Activated naive CD4-positive, alpha-beta T cell treated with Interleukin-2 at 50 U/mL for 16 hours (primary cell): ENCODE measurements around the gene DYRK4.

Source experiments
- DNase-seq: peaks from one replicate; pipeline ENCODE4 v3.0.0-alpha.2; 2020

DYRK4 gene

DNA sequence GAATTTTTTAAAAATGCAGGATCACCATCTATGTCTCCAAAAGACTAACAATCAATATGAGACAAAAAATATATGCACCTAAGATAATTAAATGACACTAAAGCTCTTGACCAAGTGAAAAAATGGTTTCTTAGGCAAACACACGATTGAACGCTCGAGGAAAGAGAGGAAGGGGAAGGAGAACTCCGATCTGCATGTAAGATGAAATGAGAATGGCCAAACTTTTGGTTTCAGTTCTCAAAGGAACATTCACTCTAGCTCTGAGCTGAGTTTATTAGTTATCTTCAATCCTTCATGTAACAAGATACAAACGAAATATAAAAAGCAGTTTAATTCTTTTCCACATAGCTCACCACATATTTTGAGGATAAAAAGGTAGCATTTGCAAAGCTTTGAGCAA is 2.8 kb downstream of the DYRK4 start:
- DNase-seq: no peak

DNA sequence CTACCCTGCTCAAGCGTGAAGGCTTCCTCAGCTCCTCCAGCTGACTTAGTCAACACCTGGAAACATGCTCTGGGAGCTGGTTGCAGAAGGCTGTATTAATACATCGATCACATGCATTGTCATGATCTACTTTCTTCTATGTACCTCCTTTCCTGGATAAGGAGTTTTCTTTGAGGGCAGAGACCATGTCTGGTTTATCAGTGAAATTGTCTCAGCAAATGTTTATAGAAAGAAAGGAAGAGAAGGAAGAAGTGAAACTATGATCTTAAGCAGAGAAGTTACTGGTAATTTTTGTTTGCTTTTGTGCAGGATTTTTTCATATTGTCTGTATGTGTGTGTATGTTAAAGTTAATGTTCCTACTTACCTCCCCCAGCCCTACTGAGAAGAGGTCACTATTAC is 4.5 kb downstream of the DYRK4 start:
- no peak for DNase-seq

DNA sequence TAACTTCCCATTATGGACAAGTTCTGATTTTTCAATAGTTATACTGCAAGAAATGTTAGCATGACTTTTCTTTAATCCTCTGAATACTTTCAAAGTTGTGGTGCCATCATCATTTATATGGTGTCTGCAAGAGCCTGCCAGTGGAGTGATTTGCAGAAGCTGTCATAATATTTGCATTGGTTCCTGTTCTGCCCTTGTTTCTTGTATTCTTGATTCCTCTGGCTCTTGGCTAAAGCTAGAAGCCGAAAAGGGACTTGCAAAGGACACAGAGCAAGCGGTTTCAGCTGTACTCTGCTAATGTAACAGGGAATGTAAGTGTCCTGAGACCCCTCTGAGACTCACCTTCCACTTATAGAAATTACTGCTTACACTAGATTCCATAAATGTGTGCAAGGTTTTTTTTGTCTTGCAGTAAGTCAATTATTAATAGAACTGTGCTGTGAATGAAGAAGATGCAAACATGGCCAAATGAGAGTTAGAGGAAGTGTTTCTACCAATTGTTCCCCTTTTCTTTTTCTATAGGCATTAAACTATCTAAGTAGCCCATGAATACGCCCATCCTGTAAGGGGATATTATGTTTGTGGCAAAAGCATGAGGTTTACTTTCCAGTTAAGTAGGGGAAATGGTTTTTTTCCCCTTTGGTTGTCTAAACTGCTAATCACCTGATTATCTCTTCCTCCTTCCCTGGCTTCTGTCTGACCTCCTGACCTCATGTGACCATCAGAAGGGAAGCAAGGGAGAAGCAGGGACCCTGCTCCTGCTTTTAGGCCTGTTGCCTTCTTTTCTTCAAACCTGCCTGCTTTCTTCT is 5.3 kb downstream of the DYRK4 start:
- DNase-seq: no peak

DNA sequence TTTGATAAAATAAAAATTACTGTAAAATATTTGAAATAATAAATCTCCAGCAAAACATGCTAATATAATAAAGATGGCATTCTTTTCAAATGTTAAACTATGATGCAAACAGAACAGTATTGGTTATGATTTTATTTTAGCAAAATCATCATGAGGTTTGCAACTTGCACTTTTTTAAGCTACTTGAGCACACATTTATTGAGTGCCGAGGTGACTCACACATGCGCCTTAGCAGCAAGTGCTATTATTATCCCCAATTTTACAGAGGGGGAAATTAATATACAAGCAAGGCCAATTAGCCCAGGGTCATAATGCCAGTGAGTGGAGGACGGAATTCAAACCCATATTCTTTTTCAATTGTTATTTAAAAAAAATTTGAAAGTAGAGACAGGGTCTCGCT is 7.3 kb downstream of the DYRK4 start:
- no peak for DNase-seq

DNA sequence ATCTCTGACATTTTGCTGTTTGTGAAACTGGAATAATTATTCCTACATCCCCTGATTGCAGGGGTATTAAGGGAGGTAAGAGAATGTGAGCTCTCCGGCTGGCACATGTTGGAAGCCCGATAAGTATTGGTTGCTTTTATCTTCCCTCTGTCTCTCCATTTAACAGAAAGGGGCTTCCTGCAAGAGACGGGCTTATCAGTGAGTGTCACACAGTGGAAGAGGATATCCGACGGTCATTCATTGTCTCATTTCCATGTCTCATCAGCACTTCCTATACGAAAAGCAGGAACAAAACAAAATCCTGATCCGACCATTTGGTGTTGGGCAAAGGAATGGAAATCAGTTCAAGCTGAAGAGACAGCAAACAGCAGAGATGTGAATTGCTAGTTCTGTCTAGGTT is 10.7 kb downstream of the DYRK4 start:
- DNase-seq: no peak

DNA sequence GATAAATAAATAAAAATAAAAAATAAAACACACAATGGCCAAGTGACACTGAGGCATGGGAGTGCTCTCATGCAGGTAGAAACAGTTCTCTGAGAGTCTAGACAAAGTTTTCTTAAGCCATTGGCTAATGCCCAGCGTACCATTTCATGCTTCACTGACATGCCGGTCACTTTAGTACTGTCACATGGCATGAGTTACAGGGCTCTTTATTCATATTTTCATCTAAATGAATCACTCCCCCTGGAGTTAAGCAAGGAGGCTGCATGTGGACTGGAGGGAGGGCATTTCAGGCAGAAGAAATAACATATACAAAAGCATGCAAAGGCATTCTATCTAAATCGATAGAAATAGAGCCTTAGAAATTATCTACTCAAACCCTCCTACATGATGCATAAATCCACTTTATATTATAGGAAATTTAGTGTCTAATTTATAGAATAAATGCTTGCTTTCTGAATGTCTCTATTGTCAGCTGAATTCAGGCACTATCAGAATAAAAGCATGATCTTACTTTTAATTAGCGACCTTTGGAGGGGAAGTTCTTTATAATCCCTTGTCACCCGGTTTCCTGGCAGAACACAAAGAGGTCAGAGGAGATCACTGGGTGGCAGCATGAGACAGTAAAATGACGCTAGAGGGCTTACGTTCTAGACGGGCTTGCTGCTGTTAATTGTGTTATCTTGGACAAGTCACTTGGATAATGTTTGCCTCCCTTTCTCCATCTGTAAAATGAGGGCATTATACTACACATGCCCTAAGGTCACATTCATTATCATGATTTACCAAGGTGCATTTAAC is 17.5 kb downstream of the DYRK4 start:
- DNase-seq: no peak

DNA sequence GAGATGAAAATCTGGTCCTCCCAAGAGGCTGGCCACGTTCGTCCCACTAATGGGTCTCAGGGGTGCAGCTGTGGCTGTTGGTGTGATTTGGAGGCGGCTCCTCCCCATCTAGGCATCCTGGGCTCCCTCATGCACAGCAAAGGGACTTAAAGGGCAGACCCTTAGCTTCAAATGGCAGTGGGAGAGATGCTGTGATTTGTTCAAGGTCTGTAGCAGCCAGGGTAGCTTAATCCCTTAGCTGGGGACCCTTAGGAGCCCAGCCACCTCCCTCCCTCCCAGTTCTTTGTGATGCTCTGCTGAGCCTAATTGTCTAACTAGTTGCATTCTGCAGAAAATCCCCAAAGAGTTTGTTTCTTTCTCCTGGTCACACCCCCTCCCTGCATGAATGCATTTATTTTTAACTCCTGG is 18.3 kb downstream of the DYRK4 start:
- DNase-seq: no peak

DNA sequence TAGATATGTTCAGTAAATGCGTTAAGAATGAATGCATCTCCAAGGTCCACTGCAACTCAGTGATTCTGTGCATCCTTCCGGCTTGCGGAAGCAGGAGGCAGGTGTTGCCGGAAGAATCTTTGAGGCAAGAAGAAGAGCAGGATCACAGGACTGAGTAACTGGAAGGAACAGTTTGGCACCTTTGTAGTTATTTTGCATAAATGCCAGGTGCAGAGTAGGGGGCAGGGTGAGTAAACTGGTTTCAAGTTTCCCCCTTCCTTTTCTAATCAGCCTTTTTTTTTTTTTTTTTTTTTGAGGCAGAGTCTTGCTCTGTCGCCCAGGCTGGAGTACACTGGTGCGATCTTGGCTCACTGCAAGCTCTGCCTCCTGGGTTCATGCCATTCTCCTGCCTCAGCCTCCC is 22.3 kb downstream of the DYRK4 start:
- no peak for DNase-seq

DNA sequence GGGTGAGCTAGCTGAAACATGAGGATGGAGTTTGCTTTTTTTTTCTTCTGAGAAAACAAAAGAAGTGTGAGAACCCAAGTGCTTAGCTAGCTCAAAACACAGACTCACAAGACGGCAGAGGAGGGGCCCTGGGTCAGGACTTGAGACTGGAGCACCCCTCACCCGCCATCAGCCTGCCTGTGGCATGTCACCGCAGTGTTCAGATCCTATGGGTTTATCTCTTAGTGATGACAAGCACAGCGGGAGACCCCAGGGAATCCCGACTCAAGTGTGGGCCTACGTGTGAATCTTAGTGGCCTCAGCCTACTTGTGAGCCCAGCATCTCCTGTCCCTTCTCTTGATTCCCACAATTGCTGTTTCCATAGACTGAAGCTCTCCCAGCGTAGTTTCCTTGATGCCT is 22.9 kb downstream of the DYRK4 start:
- no peak for DNase-seq

DNA sequence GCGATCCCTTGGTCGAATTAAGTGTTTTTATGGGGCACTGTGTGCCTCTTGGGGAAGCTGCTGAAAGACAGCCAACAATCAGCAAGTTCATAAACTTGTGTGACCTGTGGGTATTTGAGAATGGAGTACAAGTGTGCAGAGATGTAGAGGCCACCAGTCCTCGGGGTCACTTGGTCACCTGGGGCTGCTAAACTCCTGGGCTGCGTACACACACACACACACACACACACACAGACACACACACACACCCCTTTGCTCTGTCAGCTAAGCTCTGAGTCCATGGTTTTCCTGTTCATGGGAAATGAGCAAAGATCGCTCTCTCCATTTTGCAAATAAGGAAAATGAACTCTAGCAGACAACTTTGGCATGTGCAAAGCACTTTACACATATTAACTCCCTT is 24.5 kb downstream of the DYRK4 start:
- no peak for DNase-seq

DNA sequence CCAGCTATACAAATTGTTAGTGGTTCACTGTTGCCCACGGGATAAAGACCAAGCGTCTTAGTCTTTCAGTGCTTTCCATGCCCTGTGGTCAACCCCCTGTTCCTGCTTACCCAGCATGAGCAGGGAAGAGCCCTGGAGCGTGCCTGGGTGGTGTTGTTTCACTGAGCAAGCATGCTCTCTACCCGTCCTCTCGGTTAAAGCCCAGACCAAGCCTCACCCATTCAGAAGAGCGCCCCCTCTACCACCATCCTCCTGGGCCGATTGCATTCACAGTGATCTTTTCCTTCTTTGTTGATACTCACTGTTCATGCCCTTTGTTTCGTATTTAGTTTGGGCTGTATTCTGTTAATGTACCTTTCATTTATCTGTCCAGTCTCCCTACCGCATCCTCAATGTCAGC is 25.1 kb downstream of the DYRK4 start:
- no peak for DNase-seq

DNA sequence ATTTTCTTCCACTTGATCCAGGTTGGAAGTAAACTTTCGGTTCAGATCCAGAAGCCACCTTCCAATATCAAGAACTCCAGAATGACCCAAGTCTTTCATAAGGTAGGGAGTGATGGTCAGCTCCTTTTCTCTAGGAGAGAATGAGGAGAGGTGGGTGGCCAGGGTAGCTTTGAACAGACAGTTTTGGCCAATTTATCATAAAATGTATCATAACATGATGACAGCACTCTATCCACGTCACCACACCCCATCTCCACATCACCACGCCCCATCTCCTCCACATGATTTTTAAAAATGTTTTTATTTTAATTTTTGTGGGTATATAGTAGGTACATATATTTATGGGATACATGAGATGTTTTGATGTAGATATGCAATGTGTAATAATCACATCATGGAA is 26.9 kb downstream of the DYRK4 start:
- DNase-seq: no peak

DNA sequence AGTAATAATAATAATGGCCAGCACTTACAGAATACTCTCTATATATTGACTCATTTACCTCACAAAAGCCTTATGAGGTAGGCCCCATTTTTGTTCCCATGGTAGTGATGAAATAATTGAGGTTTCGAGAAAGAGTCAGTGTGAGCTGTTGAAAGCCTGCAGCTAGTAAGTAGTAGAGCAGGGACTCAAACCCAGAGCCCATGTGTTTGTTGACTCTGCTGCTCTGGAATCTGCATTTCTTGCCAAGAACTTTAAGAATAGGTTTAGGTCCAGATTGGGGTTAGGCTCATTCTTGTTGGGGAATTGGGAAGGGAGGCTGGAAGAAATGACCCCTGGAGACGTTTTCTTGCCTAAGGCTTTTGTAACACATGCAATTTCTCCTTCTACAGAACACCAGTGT is 27.9 kb downstream of the DYRK4 start:
- no peak for DNase-seq

DNA sequence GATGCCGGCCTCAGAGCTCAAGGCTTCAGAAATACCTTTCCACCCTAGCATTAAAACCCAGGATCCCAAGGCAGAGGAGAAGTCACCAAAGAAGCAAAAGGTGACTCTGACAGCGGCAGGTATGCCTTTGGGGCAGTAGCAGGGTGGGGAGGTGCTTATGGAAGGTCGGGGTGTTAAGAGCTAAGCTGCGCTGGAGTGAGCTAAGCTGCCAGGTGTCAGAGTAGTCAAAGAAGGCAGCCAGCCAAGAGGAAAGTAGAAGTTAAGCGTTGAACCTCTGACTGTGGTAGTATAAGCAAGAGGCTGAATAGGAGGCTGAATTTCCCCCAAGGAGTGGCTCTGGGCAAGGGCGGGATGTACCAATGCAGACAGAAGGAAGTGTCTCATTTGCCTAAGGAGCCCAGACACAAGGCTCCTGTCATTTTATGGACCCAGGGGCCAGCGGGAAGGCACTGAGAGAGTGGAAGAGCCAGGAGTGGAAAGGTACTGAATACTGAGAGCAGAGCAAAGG is 29.2 kb downstream of the DYRK4 start:
- DNase-seq: no peak

DNA sequence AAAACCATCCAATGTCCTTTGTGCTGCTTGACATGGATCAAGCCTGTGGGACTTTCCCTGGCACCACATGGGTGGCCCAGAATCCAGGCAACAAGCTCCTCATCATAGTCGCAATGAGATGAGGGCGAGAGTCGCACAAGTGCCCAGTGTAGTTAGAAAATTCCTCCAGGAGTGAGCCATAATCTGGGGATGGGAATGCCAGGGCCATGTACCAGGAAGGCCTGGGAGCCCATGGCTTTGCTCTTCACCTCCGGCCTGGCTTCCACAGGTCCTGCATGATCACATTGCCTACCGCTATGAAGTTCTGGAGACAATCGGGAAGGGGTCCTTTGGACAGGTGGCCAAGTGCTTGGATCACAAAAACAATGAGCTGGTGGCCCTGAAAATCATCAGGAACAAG is 33.9 kb downstream of the DYRK4 start:
- DNase-seq: no peak

DNA sequence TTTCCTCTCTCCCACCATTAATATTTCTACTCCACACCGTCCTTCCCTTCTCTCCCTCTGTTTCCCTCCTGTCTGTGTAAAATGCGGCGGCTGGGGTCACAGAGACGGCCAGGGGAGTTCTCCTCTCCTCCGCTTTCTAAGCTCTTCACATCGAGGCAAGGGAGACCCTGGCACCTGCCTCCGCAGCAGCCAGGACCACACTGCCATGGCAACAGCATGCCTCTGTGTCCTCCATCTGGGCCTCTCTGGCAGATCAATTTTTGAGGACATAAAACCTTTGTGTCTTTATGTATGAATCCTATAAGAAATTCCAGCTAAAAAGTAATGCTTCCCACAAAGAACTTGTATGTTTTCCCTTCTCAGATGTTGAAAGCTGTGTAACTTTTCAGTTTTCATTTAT is 41.4 kb downstream of the DYRK4 start:
- no peak for DNase-seq

DNA sequence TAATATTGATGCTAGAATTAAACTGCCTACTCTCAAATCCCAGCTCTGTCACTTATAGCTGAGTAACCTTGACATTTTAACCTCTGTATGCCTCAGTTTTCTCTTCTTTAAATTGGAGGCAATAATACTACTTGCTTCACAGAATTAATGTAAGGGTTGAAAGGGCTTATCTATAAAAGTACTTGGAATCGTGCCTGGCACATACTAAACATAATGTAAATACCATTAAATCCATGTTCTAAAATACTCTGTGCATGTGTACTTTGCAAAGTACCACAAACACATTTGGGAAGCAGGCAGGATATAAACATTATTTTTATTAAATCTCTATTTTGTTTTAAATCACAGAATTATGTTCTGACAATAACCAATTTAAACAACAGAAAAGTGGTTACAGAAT is 41.9 kb downstream of the DYRK4 start:
- DNase-seq: no peak

DNA sequence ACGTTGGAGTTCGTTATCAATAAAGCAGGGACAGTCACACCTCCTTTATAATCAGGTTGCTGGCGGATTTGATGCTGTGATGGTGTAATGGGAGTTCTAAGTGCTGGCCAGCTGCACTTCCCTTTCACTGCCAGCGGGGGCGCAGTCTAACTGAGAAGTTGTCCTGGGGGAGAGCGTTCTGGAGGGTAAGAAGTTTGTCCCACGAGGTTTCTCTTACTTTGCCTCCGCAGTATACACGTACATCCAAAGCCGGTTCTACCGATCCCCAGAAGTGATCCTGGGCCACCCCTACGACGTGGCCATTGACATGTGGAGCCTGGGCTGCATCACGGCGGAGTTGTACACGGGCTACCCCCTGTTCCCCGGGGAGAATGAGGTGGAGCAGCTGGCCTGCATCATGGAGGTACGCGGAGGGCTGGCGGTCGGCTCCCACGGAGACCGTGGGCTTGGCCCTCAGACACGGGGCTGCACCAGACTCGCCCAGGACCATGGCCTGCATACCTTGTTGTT is 42.7 kb downstream of the DYRK4 start:
- peak; percentile 80 for DNase-seq

DNA sequence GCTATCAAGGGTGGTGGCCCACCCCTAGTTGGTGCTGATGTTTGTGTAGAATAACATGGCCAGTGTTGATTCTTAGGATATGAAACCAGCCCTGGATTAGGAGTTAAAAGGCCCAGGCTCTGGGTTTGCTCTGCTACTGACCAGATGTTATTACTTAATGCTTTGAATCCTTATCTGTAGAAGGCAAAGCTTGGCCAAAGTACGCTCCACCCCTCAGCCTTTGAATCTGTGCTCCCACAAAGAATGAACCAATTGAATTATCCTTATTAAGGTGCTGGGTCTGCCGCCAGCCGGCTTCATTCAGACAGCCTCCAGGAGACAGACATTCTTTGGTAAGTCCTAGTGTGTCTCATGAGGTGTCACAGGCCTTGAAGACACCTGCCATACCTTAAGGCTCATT is 45.0 kb downstream of the DYRK4 start:
- DNase-seq: no peak

DNA sequence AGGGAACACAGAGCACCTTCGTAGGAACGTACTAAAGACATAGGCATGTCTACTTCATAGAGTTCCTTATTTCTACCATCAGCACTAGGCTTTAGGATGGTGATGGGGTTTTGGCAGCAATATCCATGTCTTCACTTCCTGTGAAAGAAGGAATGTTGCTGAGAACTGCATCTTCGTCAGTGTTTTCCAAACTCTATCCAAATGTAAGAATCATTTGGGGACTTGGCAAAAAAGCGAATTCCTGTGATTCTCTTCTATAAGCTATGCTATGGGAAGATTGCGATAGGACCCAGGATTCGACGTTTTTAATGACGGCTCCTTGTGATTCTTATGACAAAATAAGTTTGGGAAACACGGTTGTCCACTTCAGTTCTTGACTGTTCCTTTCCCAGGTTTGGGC is 47.1 kb downstream of the DYRK4 start:
- no peak for DNase-seq

DNA sequence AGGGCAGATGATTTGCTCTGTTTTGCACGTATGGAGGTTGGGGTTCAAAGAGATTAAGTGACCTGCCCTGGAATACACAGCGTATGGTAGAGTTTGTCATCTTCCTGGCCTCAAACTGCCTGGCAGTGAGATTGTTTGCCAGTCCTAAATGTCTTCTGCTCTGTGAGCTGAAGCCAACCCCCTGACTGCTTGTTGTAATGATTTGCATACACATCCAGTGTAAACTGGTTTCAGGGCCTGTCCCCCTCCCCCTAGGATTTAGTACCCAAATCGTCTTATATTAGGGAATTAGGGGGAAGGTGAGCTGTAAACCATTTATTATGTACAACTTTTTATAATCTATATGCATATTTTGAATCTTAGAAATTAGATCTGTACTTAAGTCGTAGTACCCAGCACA is 48.5 kb downstream of the DYRK4 start:
- DNase-seq: no peak

DNA sequence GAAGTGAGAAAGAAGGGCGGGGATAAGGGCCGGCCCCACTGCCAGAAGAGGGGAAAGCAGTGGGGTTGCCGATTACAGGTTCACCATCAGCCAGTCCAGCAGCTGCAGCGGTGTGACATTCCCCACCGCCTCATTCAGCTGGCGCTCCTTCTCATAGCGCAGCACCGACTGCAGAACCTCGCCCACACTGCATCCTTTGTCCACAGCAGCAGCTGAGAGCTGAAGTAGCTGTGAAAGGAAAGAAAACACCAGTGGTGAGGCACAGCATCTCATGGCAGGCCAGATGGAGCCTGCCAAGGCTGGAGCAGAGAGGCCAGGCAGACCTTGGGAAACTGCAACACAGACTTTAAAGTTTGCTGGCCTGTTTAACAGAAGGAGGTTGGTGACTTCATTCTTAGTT is 53.7 kb downstream of the DYRK4 start:
- no peak for DNase-seq

DNA sequence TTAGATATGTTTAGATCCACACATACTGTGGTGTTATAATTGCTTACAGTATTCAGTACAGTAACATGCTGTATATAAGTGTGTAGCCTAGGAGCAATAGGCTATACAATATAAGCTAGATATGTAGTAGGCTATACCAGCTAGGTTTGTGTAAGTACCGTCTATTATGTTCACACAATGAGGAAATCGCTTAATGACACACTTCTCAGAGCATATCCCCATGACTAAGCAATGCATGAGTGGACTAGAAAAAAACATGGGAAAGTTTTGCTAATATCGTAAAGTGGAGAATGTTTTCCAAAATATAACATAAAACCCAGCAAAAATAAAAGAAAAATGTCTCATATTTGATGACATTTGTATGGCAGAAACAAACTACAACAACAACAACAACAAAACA is 59.5 kb downstream of the DYRK4 start:
- DNase-seq: no peak

DNA sequence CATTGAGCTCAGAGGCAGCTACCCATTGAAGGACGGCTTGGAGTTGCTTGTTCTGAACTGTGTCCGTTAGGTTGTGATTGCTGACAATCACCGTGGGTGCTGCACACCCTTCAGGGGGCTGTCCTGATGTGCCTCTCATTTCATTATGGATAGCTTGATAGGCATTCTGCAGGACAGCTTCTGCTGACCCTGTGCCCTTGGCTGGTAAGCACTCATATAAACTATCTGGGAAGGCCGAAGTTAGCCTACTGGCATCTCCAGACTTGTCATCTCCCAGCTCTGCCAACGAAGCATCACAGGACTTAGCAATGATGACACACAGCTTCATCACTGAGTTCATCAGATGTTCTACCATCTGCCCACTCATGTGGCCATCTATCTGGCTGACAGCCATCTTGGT is 64.5 kb downstream of the DYRK4 start:
- DNase-seq: no peak
